K562 (cell line): ENCODE data around the gene MRPL38. TPM values are rescaled to one million over a fixed set of nuclear protein-coding genes. Genes with fewer than 3 reads are reported as not detected.
A peak's percentile ranks its signal among the peaks of the same experiment; 100 is the strongest.

ENCODE experiments used
- BCL6 ChIP-seq: fragments of 250-450 bp; sonication (Bioruptor Pico); IDR thresholded peaks from 2 replicates; pipeline ENCODE4 v1.4.0; 2020
- CBX5 ChIP-seq: IDR thresholded peaks from 2 replicates; pipeline ENCODE4 v1.6.1; 2014; ENCODE audit warnings: low read depth, borderline replicate concordance
- E2F3 ChIP-seq: fragments of 250-450 bp; sonication (Bioruptor Pico); IDR thresholded peaks from 2 replicates; pipeline ENCODE4 v1.4.0; 2020; ENCODE audit warnings: mild to moderate bottlenecking
- FOSL1 ChIP-seq: fragments of 200-800 bp; sonication (Bioruptor generic); conservative IDR thresholded peaks from 2 replicates; pipeline ENCODE4 v1.6.1; 2016; ENCODE audit warnings: missing genetic modification characterization, missing compliant biosample characterization
- GABPA ChIP-seq: fragments of 200-800 bp; sonication (Bioruptor generic); conservative IDR thresholded peaks from 2 replicates; pipeline ENCODE4 v1.6.1; 2016; ENCODE audit warnings: low read depth, missing genetic modification characterization, missing compliant biosample characterization
- MAX ChIP-seq: sonication (generic); formaldehyde crosslinking; IDR thresholded peaks from 2 replicates; pipeline ENCODE4 v1.9.0; 2022; ENCODE audit warnings: mild to moderate bottlenecking, missing genetic modification reagents
- NFIC ChIP-seq: fragments of 450-650 bp; IDR thresholded peaks from 2 replicates; pipeline ENCODE4 v1.6.1; 2017; ENCODE audit warnings: mild to moderate bottlenecking, inconsistent platforms
- PML ChIP-seq: IDR thresholded peaks from 2 replicates; pipeline ENCODE4 v1.6.1; 2012; ENCODE audit warnings: low read length, inconsistent platforms
- POLR2G ChIP-seq: fragments of 200-400 bp; formaldehyde crosslinking; IDR thresholded peaks from 2 replicates; pipeline ENCODE4 v1.6.1; 2017; ENCODE audit warnings: low read depth, mild to moderate bottlenecking, antibody characterized with exemption, low read length, moderate library complexity
- PTTG1 ChIP-seq: fragments of 450-650 bp; IDR thresholded peaks from 2 replicates; pipeline ENCODE4 v1.6.1; 2016; ENCODE audit warnings: low read depth, mild to moderate bottlenecking, missing genetic modification characterization, missing compliant biosample characterization
- RB1 ChIP-seq: fragments of 450-650 bp; IDR thresholded peaks from 2 replicates; pipeline ENCODE4 v1.6.1; 2017; ENCODE audit warnings: low read depth, mild to moderate bottlenecking
- SAFB ChIP-seq: fragments of 200-400 bp; formaldehyde crosslinking; IDR thresholded peaks from 2 replicates; pipeline ENCODE4 v1.6.1; 2017; ENCODE audit warnings: low read depth, low read length, borderline replicate concordance
- SIX5 ChIP-seq, 2 experiments: IDR thresholded peaks; 2 replicates each; pipeline ENCODE4 v1.6.1; 2011; ENCODE audit warnings: low read length in 2 of 2, borderline replicate concordance in 1 of 2, low read depth in 1 of 2, mild to moderate bottlenecking in 1 of 2, moderate library complexity in 1 of 2; ENCODE audit not compliant: insufficient read depth in 1 of 2
- SRSF3 ChIP-seq: fragments of 200-400 bp; formaldehyde crosslinking; IDR thresholded peaks from 2 replicates; pipeline ENCODE4 v1.6.1; 2016; ENCODE audit warnings: mild to moderate bottlenecking, low read length, moderate library complexity; ENCODE audit not compliant: insufficient read depth
- TSHZ1 ChIP-seq: fragments of 250-450 bp; sonication (Bioruptor Pico); IDR thresholded peaks from 2 replicates; pipeline ENCODE4 v1.4.0; 2020; ENCODE audit warnings: mild to moderate bottlenecking, moderate library complexity
- U2AF2 ChIP-seq: fragments of 200-400 bp; formaldehyde crosslinking; optimal IDR thresholded peaks from 2 replicates; pipeline ENCODE3; 2017; ENCODE audit warnings: low read depth, mild to moderate bottlenecking, low read length
- ZNF384 ChIP-seq: IDR thresholded peaks from 2 replicates; pipeline ENCODE4 v1.6.1; 2012; ENCODE audit warnings: low read depth, low read length, improper control_type of control experiment
- polyA plus RNA-seq, 8 experiments: library from polyadenylated mRNA; depleted of rRNA in 4 of 8; stranded (reverse) in 5 of 8; unstranded in 3 of 8; fragments of >200 nt; fragmentation: Nextera tagmentation in 2 of 8; fragmentation: Illumina TruSeq in 1 of 8; extraction: Ambion mirVana in 2 of 8; extraction: Trizol in 1 of 8; gene quantifications; 2 replicates each; pipeline versions ENCODE4 v1.2.1 to v1.2.3, GENCODE V29; 2011 to 2014; ENCODE audit warnings: inconsistent platforms in 1 of 8, missing spikeins in 1 of 8
- total RNA-seq, 7 experiments: library from RNA; depleted of rRNA in 6 of 7; stranded (reverse); fragments of >200 nt in 6 of 7; fragmentation: Illumina TruSeq in 2 of 7; extraction: Trizol in 2 of 7; gene quantifications; 2 replicates each; pipeline versions ENCODE4 v1.2.1 to v1.2.3, GENCODE V29; 2011 to 2021; ENCODE audit warnings: low replicate concordance in 1 of 7
- TF ChIP-seq, protein P1 (sequence below), 2 experiments: IDR thresholded peaks; 2 replicates each; pipeline ENCODE4 v1.6.1; 2011; ENCODE audit warnings: borderline replicate concordance in 1 of 2, control low read depth in 1 of 2, low read depth in 1 of 2, low read length in 1 of 2, mild to moderate bottlenecking in 1 of 2, mixed read lengths in 1 of 2, moderate library complexity in 1 of 2; ENCODE audit not compliant: insufficient read depth in 1 of 2, insufficient read length in 1 of 2, poor library complexity in 1 of 2, severe bottlenecking in 1 of 2; ENCODE audit errors: extremely low read depth in 1 of 2
- TF ChIP-seq, protein P2 (sequence below), 2 experiments: fragments of 450-650 bp in 1 of 2; IDR thresholded peaks; 2 replicates each; pipeline ENCODE4 v1.6.1; 2011 to 2017; ENCODE audit warnings: low read depth in 2 of 2, antibody characterized with exemption in 1 of 2, borderline replicate concordance in 1 of 2, low read length in 1 of 2, mild to moderate bottlenecking in 1 of 2, mixed read lengths in 1 of 2; ENCODE audit not compliant: control insufficient read depth in 1 of 2

The MRPL38 gene
- total and polyA plus RNA-seq, 9 of the 15 experiments (the other 6 are each of a cell fraction or from before 2014, with no cell fraction given), result 4.5 to 154 (median 48.5) TPM

DNA sequence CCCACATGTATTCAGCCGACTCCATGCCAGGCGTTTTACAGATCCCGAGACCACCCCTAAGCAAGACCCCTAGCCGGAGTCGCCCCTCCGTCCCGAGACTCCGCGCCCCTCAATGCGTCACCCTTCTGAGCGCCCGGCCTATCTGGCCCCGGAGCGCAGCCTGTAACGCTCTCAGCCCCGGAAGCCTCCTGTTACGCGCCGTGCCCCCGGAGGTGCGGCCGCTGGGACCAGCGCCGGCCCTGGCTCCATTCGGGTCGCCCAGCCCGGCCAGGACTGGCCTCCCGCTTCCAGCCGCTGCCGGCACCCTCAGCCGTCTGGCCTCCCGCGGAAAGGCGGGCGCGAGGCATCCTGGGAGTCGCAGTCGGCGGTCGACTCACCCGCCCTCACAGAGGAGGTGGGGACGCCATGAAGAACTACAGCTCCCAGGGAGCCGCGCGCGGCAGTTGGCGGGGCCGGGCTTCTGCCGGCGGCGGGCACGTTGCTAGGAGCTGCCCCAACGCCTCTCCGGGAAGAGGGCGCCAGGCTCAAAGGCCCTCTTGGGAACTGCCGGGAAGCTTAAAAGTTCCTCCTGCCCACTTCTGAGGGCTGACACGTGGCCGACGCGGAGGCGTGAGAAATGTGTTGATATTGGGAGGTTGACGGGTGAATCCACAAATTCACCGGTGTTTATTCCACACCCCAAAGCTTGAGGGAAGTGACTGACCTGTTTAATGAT, 36.2 kb upstream of the MRPL38 start, which contains the start of gene FBF1 (continued):
- TF ChIP-seq GABPA (tag) (peak; percentile 54), SIX5 (IDR thresholded peaks at IDR 0.05; ENCODE audit: borderline replicate concordance in 1 of 2, insufficient read depth in 1 of 2, low read depth in 1 of 2, low read length in 2 of 2) (peak; percentile 64 to 78), CBX5 (0 out of 2 replicates have a peak, but pooled peaks have one; percentile 15), SRSF3 (no peak), NFIC (peak; percentile 57), PML (peak; percentile 87), ZNF384 (no peak), FOSL1 (tag) (0 out of 2 replicates have a peak, but pooled peaks have one; percentile 23), E2F3 (CRISPR knock-in tag) (peak; percentile 88; the same call in 1 of the 2 replicates), SAFB (0 out of 2 replicates have a peak, but pooled peaks have one; percentile 37), U2AF2 (no peak), RB1 (peak; percentile 97), MAX (CRISPR knock-in tag) (peak; percentile 88), TSHZ1 (CRISPR knock-in tag) (no peak), PTTG1 (tag) (no peak), POLR2G (peak; percentile 100), BCL6 (CRISPR knock-in tag) (no peak)
- TF ChIP-seq, protein P1, sequence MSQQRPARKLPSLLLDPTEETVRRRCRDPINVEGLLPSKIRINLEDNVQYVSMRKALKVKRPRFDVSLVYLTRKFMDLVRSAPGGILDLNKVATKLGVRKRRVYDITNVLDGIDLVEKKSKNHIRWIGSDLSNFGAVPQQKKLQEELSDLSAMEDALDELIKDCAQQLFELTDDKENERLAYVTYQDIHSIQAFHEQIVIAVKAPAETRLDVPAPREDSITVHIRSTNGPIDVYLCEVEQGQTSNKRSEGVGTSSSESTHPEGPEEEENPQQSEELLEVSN (IDR thresholded peaks at IDR 0.05; ENCODE audit: borderline replicate concordance in 1 of 2, extremely low read depth in 1 of 2, insufficient read depth in 1 of 2, insufficient read length in 1 of 2, low read depth in 1 of 2, low read length in 1 of 2, poor library complexity in 1 of 2, severe bottlenecking in 1 of 2), result peak; percentile 84 to 93
- TF ChIP-seq, protein P2, sequence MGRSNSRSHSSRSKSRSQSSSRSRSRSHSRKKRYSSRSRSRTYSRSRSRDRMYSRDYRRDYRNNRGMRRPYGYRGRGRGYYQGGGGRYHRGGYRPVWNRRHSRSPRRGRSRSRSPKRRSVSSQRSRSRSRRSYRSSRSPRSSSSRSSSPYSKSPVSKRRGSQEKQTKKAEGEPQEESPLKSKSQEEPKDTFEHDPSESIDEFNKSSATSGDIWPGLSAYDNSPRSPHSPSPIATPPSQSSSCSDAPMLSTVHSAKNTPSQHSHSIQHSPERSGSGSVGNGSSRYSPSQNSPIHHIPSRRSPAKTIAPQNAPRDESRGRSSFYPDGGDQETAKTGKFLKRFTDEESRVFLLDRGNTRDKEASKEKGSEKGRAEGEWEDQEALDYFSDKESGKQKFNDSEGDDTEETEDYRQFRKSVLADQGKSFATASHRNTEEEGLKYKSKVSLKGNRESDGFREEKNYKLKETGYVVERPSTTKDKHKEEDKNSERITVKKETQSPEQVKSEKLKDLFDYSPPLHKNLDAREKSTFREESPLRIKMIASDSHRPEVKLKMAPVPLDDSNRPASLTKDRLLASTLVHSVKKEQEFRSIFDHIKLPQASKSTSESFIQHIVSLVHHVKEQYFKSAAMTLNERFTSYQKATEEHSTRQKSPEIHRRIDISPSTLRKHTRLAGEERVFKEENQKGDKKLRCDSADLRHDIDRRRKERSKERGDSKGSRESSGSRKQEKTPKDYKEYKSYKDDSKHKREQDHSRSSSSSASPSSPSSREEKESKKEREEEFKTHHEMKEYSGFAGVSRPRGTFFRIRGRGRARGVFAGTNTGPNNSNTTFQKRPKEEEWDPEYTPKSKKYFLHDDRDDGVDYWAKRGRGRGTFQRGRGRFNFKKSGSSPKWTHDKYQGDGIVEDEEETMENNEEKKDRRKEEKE (IDR thresholded peaks at IDR 0.05; ENCODE audit: borderline replicate concordance in 1 of 2, control insufficient read depth in 1 of 2, low read depth in 2 of 2, low read length in 1 of 2), result no peak
